Stimulated activated CD4-positive, alpha-beta T cell treated with anti-CD3 and anti-CD28 coated beads, Interleukin-4, amount 100 ng/mL, for 4 hours (primary cell): ENCODE measurements around the gene NAALAD2.
"Not testable (repeated sequence)": the region's sequence is repeated elsewhere in the genome, so short reads cannot be mapped to it uniquely, and the experiment has no call there.

Experiments
- DNase-seq, 2 experiments: peaks; one replicate each; pipeline ENCODE4 v3.0.0-alpha.2; 2020

The NAALAD2 gene

DNA sequence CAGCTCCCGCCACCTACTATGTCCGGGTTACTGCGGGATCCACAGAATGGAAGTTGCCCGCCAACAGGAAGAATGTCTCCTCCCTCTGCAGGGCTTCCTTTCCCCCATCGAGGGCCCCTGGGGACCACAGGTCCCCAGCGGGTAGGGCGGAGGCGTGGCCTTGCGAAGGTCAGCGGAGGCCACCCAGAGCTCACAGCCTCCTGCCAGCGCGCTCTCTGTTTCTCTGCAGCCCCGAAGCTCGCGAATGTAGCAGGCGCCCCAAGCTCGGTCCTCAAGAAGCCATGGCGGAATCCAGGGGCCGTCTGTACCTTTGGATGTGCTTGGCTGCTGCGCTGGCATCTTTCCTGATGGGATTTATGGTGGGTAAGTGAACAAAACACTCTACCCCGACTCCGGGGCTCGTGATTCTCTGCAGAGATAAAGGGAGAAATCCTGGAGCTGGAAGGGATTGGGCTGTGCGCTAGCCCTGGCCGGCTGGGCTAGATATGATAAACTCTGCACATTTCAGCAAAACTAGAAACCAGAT, at the start of gene NAALAD2:
Gene NAALAD2, plus strand, starts transcription at position 186 of the 526 bp plus-strand sequence. Its CDS starts 96 bp downstream, at position 282.
- no peak for DNase-seq

DNA sequence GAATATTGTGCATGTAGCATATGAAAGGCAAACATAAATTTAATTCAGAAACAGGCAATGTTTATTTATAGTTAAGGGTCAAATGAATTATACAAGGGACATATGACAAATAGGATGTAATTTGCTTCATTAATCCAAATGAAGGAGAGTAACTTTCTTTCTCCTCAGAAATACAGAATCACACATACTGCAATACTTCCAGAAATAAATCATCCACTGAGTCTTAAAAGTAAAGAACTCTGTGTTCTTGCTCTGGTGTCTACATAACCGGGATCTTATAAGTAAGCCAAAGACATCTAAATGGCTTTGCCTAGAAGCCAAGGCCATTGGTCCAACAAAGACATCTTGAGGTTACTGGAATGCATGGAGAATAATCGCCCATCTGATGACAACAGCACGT, 48.8 kb upstream of the NAALAD2 start, which contains the start of gene UBTFL1:
Gene UBTFL1, plus strand, starts transcription at position 301 of the 400 bp plus-strand sequence. Its CDS starts 0 bp downstream, at position 301.
- DNase-seq = not testable (repeated sequence)

DNA sequence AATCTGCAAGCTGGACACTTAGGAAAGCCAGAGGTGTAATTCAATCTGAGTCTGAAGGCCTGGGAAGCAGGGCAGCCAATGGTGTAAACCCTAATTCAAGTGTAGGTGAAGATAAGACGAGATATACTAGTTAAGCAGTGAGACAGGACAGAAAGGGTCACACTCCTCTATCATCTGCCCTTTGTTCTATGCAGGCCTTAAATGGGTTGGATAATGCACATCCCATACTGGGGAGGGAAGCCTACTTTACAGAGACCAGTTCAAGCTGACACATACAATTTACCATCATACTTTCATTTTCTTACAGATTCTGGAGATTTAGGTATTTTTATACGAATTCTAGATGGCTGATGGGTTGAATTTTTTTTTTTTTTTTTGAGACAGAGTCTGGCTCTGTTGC, 45.7 kb upstream of the NAALAD2 start:
- not testable (repeated sequence) for DNase-seq

DNA sequence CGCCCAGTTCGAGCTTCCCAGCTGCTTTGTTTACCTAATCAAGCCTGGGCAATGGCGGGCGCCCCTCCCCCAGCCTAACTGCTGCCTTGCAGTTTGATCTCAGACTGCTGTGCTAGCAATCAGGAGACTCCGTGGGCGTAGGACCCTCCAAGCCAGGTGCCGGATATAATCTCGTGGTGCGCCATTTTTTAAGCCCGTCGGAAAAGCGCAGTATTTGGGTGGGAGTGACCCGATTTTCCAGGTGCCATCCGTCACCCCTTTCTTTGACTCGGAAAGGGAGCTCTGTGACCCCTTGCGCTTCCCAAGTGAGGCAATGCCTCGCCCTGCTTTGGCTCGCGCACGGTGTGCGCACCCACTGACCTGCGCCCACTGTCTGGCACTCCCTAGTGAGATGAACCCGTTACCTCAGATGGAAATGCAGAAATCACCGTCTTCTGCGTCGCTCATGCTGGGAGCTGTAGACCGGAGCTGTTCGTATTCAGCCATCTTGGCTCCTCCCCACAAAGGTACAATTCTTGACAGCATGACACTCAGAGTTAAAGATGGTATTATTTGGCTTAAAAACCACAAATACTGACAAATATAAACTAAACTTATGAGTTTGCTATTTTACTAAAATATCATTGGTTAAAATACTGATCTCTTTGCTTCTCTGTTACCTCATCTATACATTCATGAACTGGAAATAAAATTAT, 39.1 kb upstream of the NAALAD2 start:
- not testable (repeated sequence) for DNase-seq

DNA sequence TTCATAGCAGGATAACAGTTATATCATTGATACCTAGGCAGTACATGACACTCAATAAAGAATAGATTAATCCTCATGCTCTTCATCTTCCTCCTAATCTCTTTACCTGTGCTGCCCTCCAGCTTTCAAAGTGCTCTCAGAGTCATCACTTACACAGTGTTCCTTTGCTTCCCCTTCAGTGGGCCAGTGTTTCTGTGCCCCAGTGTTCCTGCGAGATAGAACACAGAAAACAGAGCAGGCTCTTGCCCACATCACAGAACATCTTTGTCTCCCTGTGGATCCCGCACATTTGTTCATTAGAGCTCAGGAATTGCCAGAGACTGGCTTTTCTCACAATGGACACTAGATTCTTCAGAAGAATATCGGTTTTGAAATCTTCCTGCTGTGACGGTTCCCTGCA, 36.2 kb upstream of the NAALAD2 start:
- DNase-seq = not testable (repeated sequence)

DNA sequence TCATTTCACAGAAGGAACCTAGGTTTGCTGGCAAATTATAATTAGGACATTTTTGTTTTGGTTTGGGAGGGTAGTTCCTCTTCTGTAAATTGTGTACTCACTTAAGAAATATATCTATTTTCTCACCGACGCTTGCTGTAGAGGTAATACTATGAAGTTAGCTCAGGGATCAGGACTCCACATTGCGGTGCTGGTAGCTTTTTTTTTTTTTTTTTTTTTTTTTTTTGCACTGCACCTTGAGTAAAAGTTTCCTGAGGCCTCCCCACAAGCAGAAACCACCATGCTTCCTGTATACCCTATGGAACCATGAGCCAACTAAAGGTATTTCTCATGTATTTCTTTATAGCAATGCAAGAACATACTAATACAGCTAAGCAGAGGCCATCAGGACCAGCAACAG, 34.0 kb upstream of the NAALAD2 start:
- no peak for DNase-seq

DNA sequence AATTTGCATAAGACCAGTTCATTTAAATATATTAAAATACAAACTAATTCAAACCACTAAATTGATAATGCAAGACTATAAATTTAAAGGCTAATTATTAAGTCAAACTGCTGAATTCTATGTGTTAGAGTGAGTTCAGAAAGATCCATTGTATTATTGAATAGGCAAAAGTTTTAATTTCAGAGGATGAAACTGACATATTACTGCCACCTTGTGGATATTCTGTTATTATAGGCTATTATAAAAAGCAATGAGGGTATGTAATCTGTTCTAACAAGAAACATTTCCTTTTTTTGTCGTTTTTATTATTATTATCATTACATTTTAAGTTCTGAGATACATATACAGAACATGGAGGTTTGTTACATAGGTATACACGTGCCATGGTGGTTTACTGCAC, 20.9 kb upstream of the NAALAD2 start:
- DNase-seq = no peak

DNA sequence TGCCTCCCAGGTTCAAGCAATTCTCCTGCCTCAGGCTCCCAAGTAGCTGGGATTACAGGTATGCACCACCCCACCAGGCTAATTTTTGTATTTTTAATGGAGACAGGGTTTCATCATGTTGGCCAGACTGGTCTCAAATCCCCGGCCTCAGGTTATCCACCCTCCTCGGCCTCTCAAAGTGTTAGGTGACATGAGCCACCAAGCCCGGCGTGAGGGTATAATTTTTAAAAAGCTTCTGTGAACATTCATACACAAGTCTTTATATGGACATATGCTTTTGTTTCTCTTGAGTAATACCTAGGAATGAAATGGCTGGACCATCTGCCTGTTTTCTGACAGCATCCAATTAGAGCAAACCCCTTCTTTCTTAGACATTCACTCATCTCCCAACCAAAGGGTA, 14.3 kb upstream of the NAALAD2 start:
- DNase-seq = no peak

DNA sequence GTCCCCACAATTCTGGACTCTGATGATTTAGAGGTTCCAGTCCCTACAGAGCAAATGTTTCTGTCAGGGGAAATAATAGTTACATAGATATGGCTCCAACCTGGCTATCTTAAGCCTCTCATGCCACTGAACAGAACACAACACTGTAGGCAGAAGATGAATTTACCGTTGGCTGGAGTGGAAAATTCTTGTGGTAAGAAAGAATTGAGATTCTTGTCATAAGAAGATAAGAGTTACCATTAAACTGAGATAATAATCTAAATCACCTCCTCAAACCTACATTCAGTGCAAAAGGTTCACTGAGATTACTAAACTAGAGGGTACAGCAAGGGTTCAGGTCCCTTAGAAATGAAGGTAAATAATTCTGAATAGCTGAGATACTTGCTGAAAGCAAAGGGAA, 10.1 kb upstream of the NAALAD2 start:
- no peak for DNase-seq

DNA sequence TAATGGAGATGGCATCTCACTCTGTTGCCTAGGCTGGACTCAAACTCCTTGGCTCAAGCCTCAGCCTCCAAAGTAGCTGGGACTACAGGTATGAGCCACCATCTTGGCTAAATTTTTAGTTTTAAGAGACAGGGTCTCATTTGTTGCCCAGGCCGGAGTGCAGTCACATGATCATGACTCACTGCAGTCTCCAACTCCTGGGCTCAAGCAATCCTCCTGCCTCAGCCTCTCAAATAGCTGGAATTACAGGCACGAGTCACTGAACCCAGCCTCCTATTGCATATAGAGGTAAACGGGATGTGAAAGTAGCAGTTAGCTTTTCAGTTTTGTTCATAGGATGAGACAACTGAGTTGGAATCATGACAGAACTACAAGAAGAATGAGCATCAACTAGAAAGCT, 9.5 kb upstream of the NAALAD2 start:
- no peak for DNase-seq

DNA sequence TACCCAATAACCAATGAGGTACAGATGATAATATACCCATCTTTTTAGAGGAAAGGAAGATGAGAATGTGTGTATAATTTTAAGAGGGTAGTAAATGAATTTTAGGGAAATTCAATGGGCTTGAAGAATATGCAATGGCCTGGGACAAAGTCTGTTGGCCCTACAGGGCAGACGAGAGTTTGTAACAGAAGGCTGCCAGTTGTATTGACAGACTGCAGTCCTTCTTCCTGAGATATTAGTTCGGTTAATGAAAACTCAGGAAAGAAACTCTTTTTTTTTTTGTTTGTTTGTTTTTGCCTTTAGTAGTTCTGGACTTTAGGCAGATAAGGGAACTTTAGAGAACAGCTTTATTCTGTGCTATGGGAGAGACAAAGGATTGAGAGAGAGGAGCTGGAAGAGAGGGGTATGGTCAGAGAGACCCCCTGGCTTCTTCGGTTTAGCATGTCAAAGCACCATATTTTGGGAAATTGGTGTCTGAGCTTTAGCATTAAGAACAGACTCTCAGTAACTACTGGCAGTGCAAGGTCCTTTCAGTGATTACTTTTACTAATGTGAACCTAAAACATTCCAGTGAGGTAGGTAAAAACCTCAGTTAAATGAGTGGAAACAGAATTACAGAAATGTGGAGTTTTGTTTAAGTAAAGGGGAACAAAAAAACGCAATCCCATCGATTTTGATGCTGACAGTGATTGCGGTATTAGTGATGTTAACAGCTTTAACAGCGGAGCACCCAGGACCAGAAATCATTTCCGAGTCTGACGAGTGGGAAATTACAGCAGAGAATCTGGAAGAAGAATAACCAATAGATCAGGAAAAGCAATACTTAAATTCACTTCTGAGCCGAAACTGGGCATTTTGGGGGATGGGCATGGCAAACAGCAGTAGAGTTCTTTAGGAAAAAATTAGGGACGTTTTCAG, 644 bp upstream of the NAALAD2 start:
- DNase-seq = no peak

DNA sequence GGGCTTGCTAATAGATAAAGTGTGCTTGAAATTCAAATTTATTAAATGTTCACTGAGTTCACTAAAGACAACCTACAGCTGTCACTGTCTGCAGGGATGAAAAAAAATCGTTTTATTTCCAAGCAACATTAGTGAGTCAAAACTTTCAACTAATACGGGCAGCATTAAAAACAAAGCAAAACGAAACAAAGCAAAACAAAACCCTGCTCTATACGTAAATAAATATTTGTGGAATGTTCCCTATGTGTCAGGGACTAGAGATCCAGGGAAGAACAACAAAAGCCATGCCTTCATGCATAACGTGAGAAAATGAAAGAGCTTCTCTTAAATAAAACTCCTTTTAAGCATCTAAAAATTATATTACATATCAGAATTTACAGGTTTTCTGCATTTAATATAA, 553 bp downstream of the NAALAD2 start:
- DNase-seq = no peak

DNA sequence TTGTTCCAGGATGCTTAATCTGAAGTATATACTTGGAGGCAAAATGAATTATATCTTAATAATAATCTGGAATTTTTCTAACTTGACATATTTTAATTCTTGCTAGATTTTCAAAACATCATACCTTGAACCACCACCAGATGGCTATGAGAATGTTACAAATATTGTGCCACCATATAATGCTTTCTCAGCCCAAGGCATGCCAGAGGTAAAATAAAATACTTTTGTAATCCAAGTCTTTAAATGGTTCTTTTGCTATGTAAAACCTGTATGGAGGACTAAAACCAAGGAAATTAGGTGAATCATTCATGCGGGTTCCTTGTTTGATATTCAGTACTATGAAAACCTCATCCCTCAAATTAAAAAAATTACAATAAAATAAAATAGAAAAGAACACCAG, 14.4 kb downstream of the NAALAD2 start:
- no peak for DNase-seq

DNA sequence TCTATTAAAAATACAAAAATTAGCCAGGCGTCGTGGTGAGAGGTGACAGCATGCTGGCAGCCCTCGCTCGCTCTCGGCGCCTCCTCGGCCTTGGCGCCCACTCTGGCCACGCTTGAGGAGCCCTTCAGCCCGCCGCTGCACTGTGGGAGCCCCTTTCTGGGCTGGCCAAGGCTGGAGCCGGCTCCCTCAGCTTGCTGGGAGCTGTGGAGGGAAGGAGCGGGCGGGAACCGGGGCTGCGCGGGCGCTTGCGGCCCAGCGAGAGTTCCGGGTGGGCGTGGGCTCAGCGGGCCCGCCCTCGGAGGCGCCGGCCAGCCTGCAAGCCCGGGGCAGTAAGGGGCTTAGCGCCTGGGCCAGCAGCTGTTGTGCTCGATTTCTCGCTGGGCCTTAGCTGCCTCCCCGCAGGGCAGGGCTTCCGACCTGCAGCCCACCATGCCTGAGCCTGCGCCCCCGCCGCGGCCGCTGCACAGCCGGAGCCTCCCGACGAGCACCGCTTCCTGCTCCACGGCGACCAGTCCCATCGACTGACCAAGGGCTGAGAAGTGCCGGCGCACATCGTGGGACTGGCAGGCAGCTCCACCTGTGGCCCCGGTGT, 32.6 kb downstream of the NAALAD2 start:
- not testable (repeated sequence) for DNase-seq

DNA sequence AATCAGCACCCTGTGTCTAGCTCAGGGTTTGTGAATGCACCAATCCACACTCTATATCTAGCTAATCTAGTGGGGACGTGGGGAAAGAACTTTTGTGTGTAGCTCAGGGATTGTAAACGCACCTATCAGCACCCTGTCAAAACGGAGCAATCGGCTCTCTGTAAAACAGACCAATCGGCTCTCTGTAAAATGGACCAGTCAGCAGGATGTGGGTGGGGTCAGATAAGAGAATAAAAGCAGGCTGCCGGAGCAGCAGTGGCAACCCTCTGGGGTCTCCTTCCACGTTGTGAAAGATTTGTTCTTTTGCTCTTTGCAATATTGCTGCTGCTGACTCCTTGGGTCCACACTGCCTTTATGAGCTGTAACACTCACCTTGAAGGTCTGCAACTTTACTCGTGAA, 33.2 kb downstream of the NAALAD2 start:
- DNase-seq = not testable (repeated sequence)

DNA sequence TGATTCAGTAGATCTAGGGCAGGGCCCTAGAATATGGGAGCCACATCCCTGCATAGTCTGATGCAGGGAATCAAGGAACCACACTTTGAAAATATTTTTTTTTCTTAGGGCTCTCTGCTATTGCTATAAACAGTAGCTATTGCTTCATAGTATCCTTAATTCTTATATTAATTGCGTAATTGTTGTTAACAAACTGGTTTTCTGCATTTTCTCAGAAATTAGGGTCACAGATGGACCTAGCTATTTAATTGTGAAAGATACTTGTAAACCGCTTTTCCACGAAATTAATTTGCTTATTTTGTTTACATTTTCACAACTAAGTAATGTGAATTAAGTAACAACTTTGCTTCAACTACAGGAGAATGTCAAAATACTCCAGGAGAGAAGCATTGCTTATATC, 34.1 kb downstream of the NAALAD2 start:
- no peak for DNase-seq

DNA sequence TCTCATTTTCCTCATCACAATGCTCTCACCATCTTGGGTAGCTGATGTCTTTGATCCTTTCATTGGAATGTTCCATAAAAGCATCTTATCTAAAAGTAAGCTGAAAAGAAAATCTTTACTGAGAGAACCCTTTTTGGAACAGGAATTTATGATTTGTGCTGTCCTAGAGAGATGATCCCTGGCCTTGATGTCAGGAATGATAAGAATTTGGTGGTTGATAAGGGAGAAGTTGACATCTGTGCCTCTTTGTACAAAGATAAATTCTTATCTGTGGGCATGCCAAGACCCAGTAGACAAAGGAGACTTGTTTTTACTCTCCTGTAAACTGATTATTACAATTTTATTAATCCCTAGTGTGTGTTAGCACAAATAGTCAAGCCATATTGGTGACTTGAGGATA, 36.9 kb downstream of the NAALAD2 start:
- DNase-seq = no peak

DNA sequence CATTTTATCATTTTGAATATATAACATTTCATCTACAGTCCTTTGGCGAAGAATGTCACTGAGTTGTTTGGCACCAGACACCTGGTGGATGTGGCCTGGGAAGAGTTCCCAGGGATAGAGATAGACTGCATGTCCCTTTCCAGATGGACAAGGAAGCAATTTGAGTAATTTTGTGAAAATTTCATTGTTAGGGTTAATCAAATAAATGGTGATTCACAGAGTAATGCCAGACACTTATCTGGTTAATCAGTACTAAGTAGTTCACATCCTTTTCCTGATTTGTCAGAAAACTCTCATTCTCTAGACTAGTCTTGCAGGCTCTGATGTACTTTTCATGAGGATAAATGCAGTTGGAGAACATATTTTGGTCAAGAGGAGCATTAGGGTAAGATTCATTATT, 41.6 kb downstream of the NAALAD2 start:
- no peak for DNase-seq

DNA sequence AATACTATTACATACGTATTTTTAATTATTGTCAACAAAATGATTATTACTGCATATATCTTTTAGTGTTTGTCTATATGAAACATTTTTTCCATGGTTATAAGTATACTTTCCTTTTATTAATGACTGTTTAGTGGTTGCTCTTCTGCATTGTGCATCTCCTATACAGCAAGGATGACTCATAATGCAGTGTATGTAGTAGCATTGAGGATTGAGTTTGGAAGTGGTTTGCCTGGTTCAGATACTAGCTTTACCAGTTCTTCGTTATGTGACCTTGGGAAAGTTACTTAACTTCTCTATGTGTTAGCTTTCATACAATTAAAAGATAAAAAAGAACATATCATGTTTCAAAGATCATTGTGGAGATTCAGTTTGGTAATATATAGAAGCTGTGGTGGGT, 44.3 kb downstream of the NAALAD2 start:
- no peak for DNase-seq

DNA sequence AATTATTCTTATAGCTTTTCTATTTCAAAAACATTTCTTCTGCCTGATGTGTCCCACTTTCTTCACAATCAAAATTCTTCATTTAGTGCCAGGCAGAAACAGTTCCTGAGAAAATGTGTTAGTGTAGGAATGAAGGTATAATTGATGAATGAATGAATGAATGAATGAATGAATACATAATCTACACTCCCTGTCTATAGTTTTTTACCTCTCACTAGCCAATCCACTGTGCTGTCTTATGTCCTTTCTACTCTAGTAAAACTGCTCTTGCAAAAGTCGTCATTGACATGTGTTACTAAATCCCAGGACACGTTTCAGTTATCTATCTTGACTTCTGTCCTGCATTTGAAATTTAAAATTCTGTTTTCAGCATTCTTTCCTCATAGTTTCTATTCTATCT, 45.5 kb downstream of the NAALAD2 start:
- DNase-seq = no peak

DNA sequence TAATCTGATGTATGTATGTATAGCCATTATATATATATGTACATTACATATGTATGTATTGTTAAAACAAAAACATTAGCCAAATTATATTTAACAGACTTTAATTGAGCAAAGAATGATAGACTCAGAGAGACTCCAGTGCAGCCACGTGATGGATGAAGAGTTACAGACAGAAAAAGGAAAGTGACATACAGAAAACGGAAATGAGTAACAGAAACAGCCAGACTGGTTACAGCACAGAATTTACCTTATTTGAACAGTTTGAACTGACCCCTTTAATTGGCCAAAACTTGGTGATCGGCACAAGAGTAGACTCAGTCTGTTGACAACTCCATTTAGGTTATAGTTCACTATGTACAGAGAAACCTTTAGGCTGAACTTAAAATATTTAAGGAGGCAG, 53.4 kb downstream of the NAALAD2 start:
- DNase-seq = no peak

DNA sequence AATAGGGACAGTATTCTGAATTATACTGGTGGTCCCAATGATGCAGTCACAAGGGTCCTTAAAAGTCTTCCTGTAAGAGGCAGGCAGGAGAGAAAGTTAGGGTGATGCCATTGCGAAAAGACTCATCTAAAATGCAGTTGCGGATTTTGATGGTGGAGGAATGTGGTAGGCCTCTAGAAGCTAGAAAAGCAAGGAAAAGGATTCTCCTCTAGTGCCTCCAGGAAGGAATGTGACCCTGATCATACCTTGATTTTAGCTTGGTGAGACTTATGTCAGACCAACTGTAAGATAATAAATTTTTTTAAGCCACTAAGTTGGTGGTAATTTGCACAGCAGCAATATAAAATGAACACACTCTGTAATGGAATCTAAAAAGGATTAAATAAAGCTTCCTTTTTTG, 54.5 kb downstream of the NAALAD2 start:
- DNase-seq = no peak

DNA sequence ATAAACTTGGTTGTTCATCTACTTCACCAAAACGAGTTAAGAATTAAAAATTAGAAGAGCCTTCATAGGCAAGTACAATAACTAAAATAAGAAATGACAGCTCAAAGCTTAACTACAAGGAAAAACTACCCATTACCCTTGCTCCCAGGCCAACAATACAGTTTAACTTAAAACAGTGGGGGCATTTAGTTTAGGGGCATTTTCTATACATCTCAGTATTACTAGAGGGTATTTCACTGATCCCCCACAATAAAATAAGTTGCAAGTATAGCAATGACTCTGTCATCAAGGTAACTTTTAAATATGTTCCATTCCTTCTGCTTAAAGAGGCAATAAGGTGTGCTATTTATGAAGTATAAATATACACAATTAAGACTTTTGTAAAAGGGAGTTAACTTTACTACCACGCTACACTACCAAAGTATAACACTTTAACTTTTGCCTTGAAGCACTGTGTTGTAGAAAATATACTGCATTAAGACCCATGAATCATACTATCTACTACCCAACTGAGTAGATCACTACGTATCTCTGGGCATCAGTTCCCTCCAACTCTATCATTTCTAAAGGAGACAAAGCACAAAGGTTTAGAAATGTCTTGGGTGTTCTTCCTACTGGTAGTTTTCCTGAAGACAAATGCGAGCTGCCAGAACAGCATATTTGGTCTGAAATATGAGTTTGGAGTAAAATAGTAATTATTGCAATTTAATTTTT, 58.6 kb downstream of the NAALAD2 start:
- DNase-seq = no peak
